ENCODE data around the gene ALG9.
"Not testable (repeated sequence)": the region's sequence is repeated elsewhere in the genome, so short reads cannot be mapped to it uniquely, and the experiment has no call there.

Gene ALG9

GRCh38 chr11:111910676-111911562 is 39.5 kb upstream of the ALG9 start:
- Mint-ChIP-seq H3K36me3 (ENCODE audit: insufficient read depth) (no peaks in the 10 kb centered on the region), H3K4me1 (no peaks in the 10 kb centered on the region), H3K9me3 (no peaks in the 10 kb centered on the region), H3K4me3 (no peak overlapping the region), H3K27me3 (peaks cover 59% of the 10 kb centered on the region), H3K27ac (ENCODE audit: low read depth) (no peak overlapping the region)
- ATAC-seq (replicated peaks; ENCODE audit: extremely low read depth, poor library complexity, severe bottlenecking) (no peak), DNase-seq (ENCODE audit: low spot score in 2 of 2) (no peak)

GRCh38 chr11:111909378-111909777 is 38.0 kb upstream of the ALG9 start:
- DNase-seq (ENCODE audit: low spot score in 2 of 2): no peak
- Mint-ChIP-seq H3K27me3 (peaks cover 48% of the 10 kb centered on the region), H3K4me3 (no peak overlapping the region), H3K9me3 (no peaks in the 10 kb centered on the region), H3K36me3 (ENCODE audit: insufficient read depth) (no peaks in the 10 kb centered on the region), H3K27ac (ENCODE audit: low read depth) (no peak overlapping the region), H3K4me1 (no peaks in the 10 kb centered on the region)
- no peak for ATAC-seq (replicated peaks; ENCODE audit: extremely low read depth, poor library complexity, severe bottlenecking)

DNA sequence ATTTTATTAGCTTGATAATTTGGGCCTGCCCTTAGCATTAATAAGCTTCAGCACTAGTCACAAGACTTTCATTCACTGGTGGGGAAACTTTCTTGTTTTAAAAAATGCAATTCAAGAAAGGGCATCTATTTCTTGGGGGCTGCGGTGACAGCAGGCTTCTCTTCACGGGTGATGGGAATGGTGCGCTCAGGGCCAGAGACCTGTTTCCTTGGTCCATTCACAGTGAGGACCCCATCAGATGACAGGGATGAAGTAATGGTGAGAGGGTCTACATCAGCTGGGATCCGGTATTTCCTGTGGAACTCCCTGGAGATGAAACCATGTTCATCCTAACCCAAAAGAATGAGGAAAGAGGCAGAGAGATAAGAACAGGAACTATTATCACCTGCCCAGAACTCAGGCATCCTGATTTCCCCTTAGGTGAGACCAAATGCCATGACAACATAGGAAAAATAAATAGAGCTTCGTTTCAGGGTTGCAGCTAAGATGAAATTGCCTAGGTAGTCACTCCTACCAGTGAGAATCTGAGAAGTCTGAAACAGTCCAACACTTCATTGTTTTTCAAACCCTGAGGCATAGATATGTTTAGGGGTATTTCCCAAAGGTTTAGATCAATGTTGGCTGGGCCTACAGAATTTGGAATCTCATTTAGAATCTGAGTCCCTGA is 37.4 kb upstream of the ALG9 start:
- no peak overlapping the region for H3K27ac Mint-ChIP-seq (ENCODE audit: low read depth)
- peaks cover 42% of the 10 kb centered on the region for H3K27me3 Mint-ChIP-seq
- no peaks in the 10 kb centered on the region for H3K9me3 Mint-ChIP-seq
- H3K4me1 Mint-ChIP-seq: no peaks in the 10 kb centered on the region
- DNase-seq (ENCODE audit: low spot score in 2 of 2) (no peak), ATAC-seq (replicated peaks; ENCODE audit: extremely low read depth, poor library complexity, severe bottlenecking) (no peak)
- no peak overlapping the region for H3K4me3 Mint-ChIP-seq
- no peaks in the 10 kb centered on the region for H3K36me3 Mint-ChIP-seq (ENCODE audit: insufficient read depth)

DNA sequence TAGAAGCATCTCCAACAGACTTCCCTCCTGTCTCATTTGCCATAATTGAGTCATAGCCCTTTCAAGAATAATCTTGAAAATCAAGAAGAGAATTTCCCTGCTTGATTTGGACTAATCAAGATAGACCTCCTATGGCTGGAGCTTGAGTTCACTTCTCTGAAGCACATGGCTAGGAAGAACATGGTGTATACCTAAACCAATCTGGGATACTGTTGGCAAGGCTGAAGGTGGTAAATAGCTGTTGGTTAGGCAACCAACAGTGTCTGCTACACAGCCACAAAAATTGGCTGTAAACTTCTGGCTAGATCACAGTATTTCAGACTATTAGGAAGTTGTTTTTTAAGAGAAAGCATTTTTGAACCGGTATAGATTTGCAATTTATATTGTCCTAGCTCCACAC is 35.3 kb upstream of the ALG9 start:
- Mint-ChIP-seq H3K4me1 (no peaks in the 10 kb centered on the region), H3K36me3 (ENCODE audit: insufficient read depth) (no peaks in the 10 kb centered on the region), H3K27me3 (peaks cover 33% of the 10 kb centered on the region), H3K4me3 (no peak overlapping the region), H3K27ac (ENCODE audit: low read depth) (no peak overlapping the region), H3K9me3 (no peaks in the 10 kb centered on the region)
- ATAC-seq (replicated peaks; ENCODE audit: extremely low read depth, poor library complexity, severe bottlenecking) (no peak), DNase-seq (ENCODE audit: low spot score in 2 of 2) (no peak)

GRCh38 chr11:111905411-111905810 is 34.0 kb upstream of the ALG9 start:
- no peaks in the 10 kb centered on the region for H3K36me3 Mint-ChIP-seq (ENCODE audit: insufficient read depth)
- no peaks in the 10 kb centered on the region for H3K9me3 Mint-ChIP-seq
- DNase-seq (ENCODE audit: low spot score in 2 of 2): no peak
- H3K4me3 Mint-ChIP-seq: no peak overlapping the region
- ATAC-seq (replicated peaks; ENCODE audit: extremely low read depth, poor library complexity, severe bottlenecking): no peak
- peaks cover 23% of the 10 kb centered on the region for H3K27me3 Mint-ChIP-seq
- H3K27ac Mint-ChIP-seq (ENCODE audit: low read depth): no peak overlapping the region
- no peaks in the 10 kb centered on the region for H3K4me1 Mint-ChIP-seq

GRCh38 chr11:111886844-111887243 is 15.5 kb upstream of the ALG9 start:
- ATAC-seq (replicated peaks; ENCODE audit: extremely low read depth, poor library complexity, severe bottlenecking) (no peak), DNase-seq (ENCODE audit: low spot score in 2 of 2) (no peak)
- Mint-ChIP-seq H3K27me3 (no peaks in the 10 kb centered on the region), H3K9me3 (no peaks in the 10 kb centered on the region), H3K27ac (ENCODE audit: low read depth) (no peak overlapping the region), H3K36me3 (ENCODE audit: insufficient read depth) (peaks cover 4% of the 10 kb centered on the region), H3K4me3 (no peak overlapping the region), H3K4me1 (no peaks in the 10 kb centered on the region)

GRCh38 chr11:111886032-111886431 is 14.7 kb upstream of the ALG9 start:
- no peak for DNase-seq (ENCODE audit: low spot score in 2 of 2)
- H3K9me3 Mint-ChIP-seq: no peaks in the 10 kb centered on the region
- no peaks in the 10 kb centered on the region for H3K4me1 Mint-ChIP-seq
- H3K36me3 Mint-ChIP-seq (ENCODE audit: insufficient read depth): peaks cover 4% of the 10 kb centered on the region
- no peak for ATAC-seq (replicated peaks; ENCODE audit: extremely low read depth, poor library complexity, severe bottlenecking)
- H3K27me3 Mint-ChIP-seq: no peaks in the 10 kb centered on the region
- H3K4me3 Mint-ChIP-seq: no peak overlapping the region
- no peak overlapping the region for H3K27ac Mint-ChIP-seq (ENCODE audit: low read depth)

- ATAC-seq (replicated peaks; ENCODE audit: extremely low read depth, poor library complexity, severe bottlenecking); H3K4me1 Mint-ChIP-seq; H3K9me3 Mint-ChIP-seq; DNase-seq (ENCODE audit: low spot score in 2 of 2); H3K4me3 Mint-ChIP-seq; H3K27ac Mint-ChIP-seq (ENCODE audit: low read depth); H3K36me3 Mint-ChIP-seq (ENCODE audit: insufficient read depth); H3K27me3 Mint-ChIP-seq: not testable (repeated sequence)
Observed at GRCh38 chr11:111885053-111885452, 13.7 kb upstream of the ALG9 start.

GRCh38 chr11:111882202-111882601 is 10.8 kb upstream of the ALG9 start:
- Mint-ChIP-seq H3K27me3 (no peaks in the 10 kb centered on the region), H3K27ac (ENCODE audit: low read depth) (no peak overlapping the region), H3K9me3 (peaks cover 6% of the 10 kb centered on the region), H3K4me1 (peaks cover 15% of the 10 kb centered on the region), H3K4me3 (no peak overlapping the region), H3K36me3 (ENCODE audit: insufficient read depth) (peaks cover 17% of the 10 kb centered on the region)
- ATAC-seq (replicated peaks; ENCODE audit: extremely low read depth, poor library complexity, severe bottlenecking) (no peak), DNase-seq (ENCODE audit: low spot score in 2 of 2) (no peak)

DNA sequence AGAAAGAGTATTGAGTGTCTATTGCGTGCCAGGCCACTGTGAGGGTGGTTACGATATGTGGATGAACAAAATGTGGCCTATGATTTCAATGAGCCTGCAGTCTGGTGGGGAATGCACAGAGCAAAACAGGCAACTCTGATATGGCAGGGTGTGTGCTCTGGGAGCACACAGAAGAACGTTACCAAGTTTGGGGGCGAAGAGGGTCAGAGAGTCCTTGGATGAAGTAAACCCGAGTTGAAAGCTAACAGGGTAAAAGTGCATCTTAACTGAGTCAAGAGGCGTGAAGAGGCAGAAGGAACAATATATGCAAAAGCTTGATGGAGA is 8.2 kb upstream of the ALG9 start:
- no peak for ATAC-seq (replicated peaks; ENCODE audit: extremely low read depth, poor library complexity, severe bottlenecking)
- Mint-ChIP-seq H3K27me3 (no peaks in the 10 kb centered on the region), H3K9me3 (peaks cover 6% of the 10 kb centered on the region), H3K36me3 (ENCODE audit: insufficient read depth) (peaks cover 21% of the 10 kb centered on the region), H3K4me1 (peaks cover 15% of the 10 kb centered on the region), H3K27ac (ENCODE audit: low read depth) (peak overlapping the region; percentile 99), H3K4me3 (peak overlapping the region; percentile 81)
- DNase-seq (ENCODE audit: low spot score in 2 of 2): no peak

GRCh38 chr11:111878849-111879636 is 7.7 kb upstream of the ALG9 start, which contains the start of the genes CFAP68 and FDXACB1:
TSS of gene CFAP68 (plus strand) at chr11:111879541. CDS start at chr11:111879561, 20 bp downstream.
TSS of gene FDXACB1 (minus strand) at chr11:111879165. CDS start at chr11:111879132, 33 bp downstream.
- Mint-ChIP-seq H3K27me3 (no peaks in the 10 kb centered on the region), H3K27ac (ENCODE audit: low read depth) (peak within 1 kb of the TSS; percentile 99), H3K9me3 (peaks cover 6% of the 10 kb centered on the region), H3K36me3 (ENCODE audit: insufficient read depth) (peaks cover 21% of the 10 kb centered on the region), H3K4me1 (peaks cover 15% of the 10 kb centered on the region), H3K4me3 (peak within 1 kb of the TSS; percentile 81)
- ATAC-seq (replicated peaks; ENCODE audit: extremely low read depth, poor library complexity, severe bottlenecking) (peak; percentile 93), DNase-seq (ENCODE audit: low spot score in 2 of 2) (peak; percentile 93 to 97)

DNA sequence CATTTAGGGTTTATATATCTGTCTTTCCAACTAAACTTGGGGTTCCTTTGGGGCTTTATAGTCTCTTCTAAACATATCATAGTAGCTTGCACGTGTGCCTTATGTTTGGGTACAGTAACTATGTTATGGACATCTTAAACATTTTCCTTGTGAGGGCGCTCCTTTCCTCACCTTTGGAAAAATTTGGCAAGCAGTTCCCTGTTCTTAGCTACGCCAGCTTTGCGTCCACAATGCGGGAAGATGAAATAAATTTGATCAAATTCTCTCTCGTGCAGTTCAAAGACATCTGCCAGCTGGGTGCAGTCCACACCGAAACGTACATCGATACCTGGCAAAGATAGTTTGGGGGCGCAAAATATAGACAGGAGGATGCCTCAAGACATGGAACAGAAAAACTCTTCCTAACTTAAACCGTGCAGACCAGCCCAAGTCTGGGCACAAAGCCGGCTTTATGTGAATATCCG is 7.0 kb upstream of the ALG9 start:
- H3K27me3 Mint-ChIP-seq: no peaks in the 10 kb centered on the region
- H3K4me3 Mint-ChIP-seq: peak overlapping the region; percentile 81
- H3K27ac Mint-ChIP-seq (ENCODE audit: low read depth): peak overlapping the region; percentile 99
- peaks cover 20% of the 10 kb centered on the region for H3K36me3 Mint-ChIP-seq (ENCODE audit: insufficient read depth)
- peaks cover 15% of the 10 kb centered on the region for H3K4me1 Mint-ChIP-seq
- ATAC-seq (replicated peaks; ENCODE audit: extremely low read depth, poor library complexity, severe bottlenecking) (peak; percentile 2), DNase-seq (ENCODE audit: low spot score in 2 of 2) (no peak)
- peaks cover 6% of the 10 kb centered on the region for H3K9me3 Mint-ChIP-seq

All from central memory CD8-positive, alpha-beta T cell (primary cell).